Keratinocyte (primary cell): ENCODE results near the gene FGF4. TPM values are rescaled to one million over a fixed set of nuclear protein-coding genes. Genes with fewer than 3 reads are reported as not detected.

Experiments used
- DNase-seq: peaks from one replicate; pipeline ENCODE4 v3.0.0-alpha.2; 2011; ENCODE audit warnings: low read depth, missing footprints, low spot score
- FAIRE-seq: peaks from 2 replicates; lab custom pipeline; 2011; peaks lifted over from hg19 to GRCh38; lab: Jason Lieb, UNC
- H2AFZ ChIP-seq: 2 replicates; pipeline ENCODE4 v1.6.0; 2012; ENCODE audit warnings: low read length, control low read depth, inconsistent platforms; ENCODE audit not compliant: control insufficient read depth
- H3K27ac ChIP-seq: 2 replicates; pipeline ENCODE4 v1.5.1; 2011; ENCODE audit warnings: low read length; ENCODE audit not compliant: control insufficient read depth, insufficient read depth
- H3K27me3 ChIP-seq: 3 replicates; pipeline ENCODE4 v1.6.0; 2011; ENCODE audit warnings: low read length; ENCODE audit not compliant: control insufficient read depth, insufficient read depth; ENCODE audit errors: extremely low read depth
- H3K36me3 ChIP-seq, 2 experiments: 2 replicates in 1 of 2; 3 replicates in 1 of 2; pipeline ENCODE4 v1.5.1; 2011; ENCODE audit warnings: low read length in 2 of 2, mild to moderate bottlenecking in 1 of 2; ENCODE audit not compliant: control insufficient read depth in 2 of 2, insufficient read depth in 2 of 2; ENCODE audit errors: extremely low read depth in 1 of 2
- H3K4me1 ChIP-seq: 3 replicates; pipeline ENCODE4 v1.5.1; 2011; ENCODE audit warnings: low read length; ENCODE audit not compliant: control insufficient read depth, insufficient read depth; ENCODE audit errors: extremely low read depth
- H3K4me2 ChIP-seq: 3 replicates; pipeline ENCODE4 v1.6.0; 2011; ENCODE audit warnings: low read depth, low read length; ENCODE audit not compliant: control insufficient read depth, insufficient read depth; ENCODE audit errors: extremely low read depth
- H3K4me3 ChIP-seq, 3 experiments: fragments of 200-600 bp in 1 of 3; sonication (generic) in 1 of 3; 2 replicates in 2 of 3; 3 replicates in 1 of 3; pipeline ENCODE4 v1.5.1; 2011 to 2016; ENCODE audit warnings: low read length in 3 of 3, mild to moderate bottlenecking in 3 of 3, control low read depth in 2 of 3, inconsistent platforms in 1 of 3, low read depth in 1 of 3, mixed read lengths in 1 of 3, mixed run types in 1 of 3, moderate library complexity in 1 of 3; ENCODE audit not compliant: control insufficient read depth in 2 of 3, insufficient read depth in 2 of 3; ENCODE audit errors: extremely low read depth in 1 of 3
- H3K79me2 ChIP-seq: 2 replicates; pipeline ENCODE4 v1.6.0; 2012; ENCODE audit warnings: low read length; ENCODE audit not compliant: control insufficient read depth, insufficient read depth
- H3K9ac ChIP-seq: 3 replicates; pipeline ENCODE4 v1.6.0; 2011; ENCODE audit warnings: low read length; ENCODE audit not compliant: control insufficient read depth, insufficient read depth; ENCODE audit errors: extremely low read depth
- H3K9me1 ChIP-seq: 3 replicates; pipeline ENCODE4 v1.6.0; 2011; ENCODE audit warnings: low read length; ENCODE audit not compliant: control insufficient read depth, insufficient read depth; ENCODE audit errors: extremely low read depth
- H3K9me3 ChIP-seq: 2 replicates; pipeline ENCODE4 v1.5.1; 2012; ENCODE audit warnings: low read depth, low read length; ENCODE audit not compliant: control insufficient read depth
- H4K20me1 ChIP-seq: 3 replicates; pipeline ENCODE4 v1.6.0; 2011; ENCODE audit warnings: low read length; ENCODE audit not compliant: control insufficient read depth, insufficient read depth; ENCODE audit errors: extremely low read depth
- CTCF ChIP-seq, 3 experiments: IDR thresholded peaks in 1 of 3; conservative IDR thresholded peaks in 1 of 3; optimal IDR thresholded peaks in 1 of 3; 2 replicates in 2 of 3; 3 replicates in 1 of 3; pipeline versions ENCODE3 to v1.5.1; 2011; ENCODE audit warnings: low read length in 3 of 3, mild to moderate bottlenecking in 3 of 3, moderate library complexity in 2 of 3, control low read depth in 1 of 3, inconsistent platforms in 1 of 3; ENCODE audit not compliant: insufficient read depth in 2 of 3; ENCODE audit errors: extremely low read depth in 1 of 3
- EZH2 ChIP-seq: IDR thresholded peaks from one replicate; pipeline ENCODE4 v1.6.1; 2012; ENCODE audit warnings: inconsistent platforms, mild to moderate bottlenecking, low read length, moderate library complexity
- dilution Hi-C: fragments of 300-500 bp; cut with MboI; formaldehyde crosslinking; loops from one replicate; pipeline ENCODE4 v1.7.0; 2020; ENCODE audit warnings: low sequenced_read_pairs; ENCODE audit not compliant: extremely low pct_ligation_motif_present
- polyA plus RNA-seq, 5 experiments: library from polyadenylated mRNA; depleted of rRNA in 3 of 5; stranded (reverse) in 3 of 5; stranded (forward) in 1 of 5; unstranded in 1 of 5; fragments of >200 nt; gene quantifications; 1 replicate in 1 of 5; 2 replicates in 3 of 5; 3 replicates in 1 of 5; pipeline versions ENCODE4 v1.2.1 to v1.2.3, GENCODE V29; 2011 to 2012; ENCODE audit warnings: missing spikeins in 2 of 5, low read depth in 1 of 5, low replicate concordance in 1 of 5

The FGF4 gene
- polyA plus RNA-seq, 1 donor (not counting 4 experiments of a cell fraction or from before 2014, with no cell fraction given): not detected

GRCh38 chr11:69817265-69818230 is 42.4 kb upstream of the FGF4 start:
- no peaks in the 10 kb centered on the region for H3K9me3 ChIP-seq
- no peaks in the 10 kb centered on the region for H3K79me2 ChIP-seq
- no peak for DNase-seq
- H3K4me3 ChIP-seq: peak overlapping the region in 2 of 3 experiments; percentile 34 to 35
- no peaks in the 10 kb centered on the region for H3K9me1 ChIP-seq
- H3K9ac ChIP-seq: no peak overlapping the region
- H3K27ac ChIP-seq: no peak overlapping the region
- H2AFZ ChIP-seq: no peak overlapping the region
- peak overlapping the region; percentile 22 for H3K4me2 ChIP-seq
- no peak for FAIRE-seq
- no peaks in the 10 kb centered on the region for H3K36me3 ChIP-seq
- H4K20me1 ChIP-seq: no peaks in the 10 kb centered on the region
- TF ChIP-seq EZH2: peak; percentile 20
- no peak for TF ChIP-seq CTCF (optimal IDR thresholded peaks at IDR 0.05 in 1 of 3, IDR thresholded peaks at IDR 0.05 in 1 of 3, conservative IDR thresholded peaks at IDR 0.05 in 1 of 3; ENCODE audit: extremely low read depth in 1 of 3, insufficient read depth in 2 of 3, low read length in 3 of 3)
- peaks cover 64% of the 10 kb centered on the region for H3K27me3 ChIP-seq
- dilution Hi-C loops: no loop called here
- no peaks in the 10 kb centered on the region for H3K4me1 ChIP-seq

GRCh38 chr11:69816671-69817070 is 41.5 kb upstream of the FGF4 start:
- H2AFZ ChIP-seq: no peak overlapping the region
- no peaks in the 10 kb centered on the region for H3K36me3 ChIP-seq
- H3K27me3 ChIP-seq: peaks cover 65% of the 10 kb centered on the region
- no peak overlapping the region for H3K27ac ChIP-seq
- H3K9me3 ChIP-seq: no peaks in the 10 kb centered on the region
- no peak overlapping the region for H3K4me3 ChIP-seq
- FAIRE-seq (no peak), DNase-seq (no peak)
- no peaks in the 10 kb centered on the region for H3K4me1 ChIP-seq
- H3K79me2 ChIP-seq: no peaks in the 10 kb centered on the region
- no peak for TF ChIP-seq CTCF (optimal IDR thresholded peaks at IDR 0.05 in 1 of 3, IDR thresholded peaks at IDR 0.05 in 1 of 3, conservative IDR thresholded peaks at IDR 0.05 in 1 of 3; ENCODE audit: extremely low read depth in 1 of 3, insufficient read depth in 2 of 3, low read length in 3 of 3)
- no peak for TF ChIP-seq EZH2
- no peaks in the 10 kb centered on the region for H4K20me1 ChIP-seq
- no peaks in the 10 kb centered on the region for H3K9me1 ChIP-seq
- H3K9ac ChIP-seq: no peak overlapping the region
- H3K4me2 ChIP-seq: no peak overlapping the region
- dilution Hi-C loops: no loop called here
